T-helper 1 cell treated with Interleukin-12 subunit alpha and Interleukin-12 subunit beta and Interleukin-4 antibody, amounts not matched to agents 30 μg/mL and 1 μg/mL, for 36 hours (primary cell): ENCODE results near the gene RFPL1.
"Not testable (repeated sequence)": the region's sequence is repeated elsewhere in the genome, so short reads cannot be mapped to it uniquely, and the experiment has no call there.

ENCODE experiments used
- H3K27ac Mint-ChIP-seq: one replicate; pipeline ENCODE4 v1.8.0; 2021; ENCODE audit warnings: mild to moderate bottlenecking, mixed read lengths
- H3K27me3 Mint-ChIP-seq: one replicate; pipeline ENCODE4 v1.8.0; 2021; ENCODE audit warnings: low read depth, mixed read lengths
- H3K36me3 Mint-ChIP-seq: one replicate; pipeline ENCODE4 v1.8.0; 2021; ENCODE audit warnings: low read depth, mixed read lengths
- H3K4me1 Mint-ChIP-seq: one replicate; pipeline ENCODE4 v1.8.0; 2021; ENCODE audit warnings: low read depth, mixed read lengths
- H3K4me3 Mint-ChIP-seq: one replicate; pipeline ENCODE4 v1.8.0; 2021; ENCODE audit warnings: mild to moderate bottlenecking, moderate library complexity, mixed read lengths
- H3K9me3 Mint-ChIP-seq: one replicate; pipeline ENCODE4 v1.8.0; 2021; ENCODE audit warnings: mixed read lengths

Gene RFPL1

GRCh38 chr22:29438283-29438682 lies at the start of gene RFPL1:
RFPL1 (plus strand) TSS chr22:29438583.
- not testable (repeated sequence) for H3K9me3 Mint-ChIP-seq, H3K4me3 Mint-ChIP-seq, H3K4me1 Mint-ChIP-seq, H3K36me3 Mint-ChIP-seq, H3K27ac Mint-ChIP-seq
- peaks cover 16% of the 10 kb centered on the region for H3K27me3 Mint-ChIP-seq

DNA sequence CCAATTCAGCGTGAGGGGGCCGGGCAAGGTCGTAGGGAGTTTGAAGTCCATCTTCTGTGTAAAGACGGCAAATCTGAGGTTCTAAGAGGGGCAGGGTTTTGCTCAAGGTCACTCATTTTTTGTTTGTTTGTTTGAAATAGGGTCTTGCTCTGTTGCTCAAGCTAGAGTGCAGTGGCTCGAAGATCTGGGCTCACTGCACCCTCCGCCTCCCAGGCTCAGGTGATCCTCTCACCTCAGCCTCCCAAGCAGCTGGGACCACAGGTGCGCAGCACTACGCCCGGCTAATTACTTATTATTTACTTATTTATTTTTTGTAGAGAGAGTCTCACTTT lies 49.7 kb upstream of the RFPL1 start:
- H3K4me1 Mint-ChIP-seq: peaks cover 26% of the 10 kb centered on the region
- peak overlapping the region; percentile 91 for H3K4me3 Mint-ChIP-seq
- peaks cover 10% of the 10 kb centered on the region for H3K36me3 Mint-ChIP-seq
- H3K9me3 Mint-ChIP-seq: no peaks in the 10 kb centered on the region
- H3K27ac Mint-ChIP-seq: peak overlapping the region; percentile 82
- no peaks in the 10 kb centered on the region for H3K27me3 Mint-ChIP-seq

GRCh38 chr22:29390270-29390669 lies 48.1 kb upstream of the RFPL1 start:
- Mint-ChIP-seq H3K27ac (no peak overlapping the region), H3K4me1 (peaks cover 29% of the 10 kb centered on the region), H3K4me3 (no peak overlapping the region), H3K9me3 (no peaks in the 10 kb centered on the region), H3K36me3 (peaks cover 4% of the 10 kb centered on the region), H3K27me3 (no peaks in the 10 kb centered on the region)

- H3K4me1 Mint-ChIP-seq: peaks cover 20% of the 10 kb centered on the region
- no peaks in the 10 kb centered on the region for H3K9me3 Mint-ChIP-seq
- peaks cover 4% of the 10 kb centered on the region for H3K36me3 Mint-ChIP-seq
- H3K27ac Mint-ChIP-seq: no peak overlapping the region
- no peak overlapping the region for H3K4me3 Mint-ChIP-seq
- H3K27me3 Mint-ChIP-seq: peaks cover 7% of the 10 kb centered on the region
Measured at GRCh38 chr22:29391546-29391945, 46.8 kb upstream of the RFPL1 start.

DNA sequence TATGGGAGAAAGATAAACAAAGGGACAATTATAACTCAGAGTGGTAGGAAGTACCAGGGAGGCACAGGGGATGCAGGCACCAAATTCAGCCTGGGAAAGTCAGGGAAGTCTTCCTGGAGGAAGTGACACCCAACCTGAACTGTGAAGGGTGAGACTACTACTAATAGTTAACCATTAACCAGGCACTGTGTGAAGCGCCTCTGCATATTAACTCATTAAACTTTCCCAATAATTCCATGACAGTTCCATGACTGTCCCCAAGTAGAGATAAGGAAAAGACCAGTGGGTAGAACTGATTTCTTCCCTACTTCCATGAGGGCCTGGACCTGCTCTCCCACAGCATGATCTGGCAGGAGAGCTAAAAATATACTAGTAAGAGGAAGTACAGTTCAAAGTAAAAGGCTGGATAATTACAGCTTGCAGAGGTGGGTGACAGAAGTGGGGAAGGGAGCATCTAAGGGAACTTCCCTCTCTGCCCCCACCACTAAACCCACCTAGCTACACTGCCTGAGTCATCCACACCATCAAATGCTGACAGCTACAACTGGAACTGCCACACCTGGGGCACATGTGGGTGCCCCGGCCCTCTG lies 45.3 kb upstream of the RFPL1 start:
- Mint-ChIP-seq H3K4me1 (peaks cover 10% of the 10 kb centered on the region), H3K4me3 (no peak overlapping the region), H3K27ac (no peak overlapping the region), H3K27me3 (peaks cover 7% of the 10 kb centered on the region), H3K9me3 (no peaks in the 10 kb centered on the region), H3K36me3 (no peaks in the 10 kb centered on the region)

DNA sequence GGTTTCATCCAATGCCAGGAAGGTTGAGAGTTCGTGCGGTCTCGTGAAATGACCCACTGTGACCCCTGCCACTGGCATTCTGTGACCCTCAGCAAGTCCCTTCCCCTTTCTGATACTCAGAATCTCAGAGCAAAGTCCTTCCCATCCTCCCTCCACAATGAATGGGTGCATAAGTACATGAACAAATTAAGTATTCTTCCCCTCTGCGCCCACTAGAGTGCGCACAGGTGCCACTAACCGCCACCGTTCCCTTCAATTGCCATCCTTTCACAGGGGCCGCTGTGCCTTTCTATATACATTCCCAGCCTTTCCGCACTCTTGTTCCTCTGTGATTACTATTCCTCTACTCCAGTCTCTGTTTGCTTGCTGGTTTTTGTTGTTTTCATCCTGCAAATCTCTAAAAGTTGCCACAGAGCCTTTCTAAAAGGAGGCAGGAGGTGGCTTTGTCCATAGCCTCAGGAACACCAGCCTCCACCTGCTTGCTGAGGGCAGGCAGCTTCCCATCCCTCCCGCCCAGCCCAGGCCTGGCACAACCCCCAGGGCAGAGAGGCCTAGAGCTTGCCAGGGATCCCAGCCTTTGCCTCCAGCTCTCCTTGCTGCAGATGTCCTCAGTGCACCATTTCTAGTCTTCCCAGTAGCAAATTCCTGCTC lies 43.3 kb upstream of the RFPL1 start:
- Mint-ChIP-seq H3K4me3 (no peak overlapping the region), H3K36me3 (no peaks in the 10 kb centered on the region), H3K4me1 (peaks cover 8% of the 10 kb centered on the region)

DNA sequence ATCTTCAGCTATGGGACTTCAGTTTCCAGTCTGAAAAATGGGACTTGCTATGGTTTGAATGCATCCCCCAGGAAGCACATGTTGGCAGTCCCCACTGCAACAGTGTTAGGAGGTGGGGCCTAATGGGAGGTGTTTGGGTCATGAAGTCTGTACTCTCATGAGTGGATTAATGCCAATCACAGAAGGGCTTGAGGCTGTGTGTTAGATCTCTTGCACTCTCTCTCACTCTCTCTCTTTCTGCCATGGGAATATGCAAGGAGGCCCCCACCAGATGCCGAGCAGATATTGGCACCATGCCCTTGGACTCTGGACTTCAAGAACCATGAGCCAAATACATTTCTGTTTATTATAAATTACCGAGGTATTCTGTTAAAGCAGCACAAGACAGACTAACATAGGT lies 42.3 kb upstream of the RFPL1 start:
- H3K9me3 Mint-ChIP-seq: no peaks in the 10 kb centered on the region
- no peak overlapping the region for H3K4me3 Mint-ChIP-seq
- no peaks in the 10 kb centered on the region for H3K36me3 Mint-ChIP-seq
- H3K4me1 Mint-ChIP-seq: peaks cover 8% of the 10 kb centered on the region
- H3K27ac Mint-ChIP-seq: no peak overlapping the region
- H3K27me3 Mint-ChIP-seq: peaks cover 25% of the 10 kb centered on the region

More for the DNA sequence above, 43.3 kb upstream of the RFPL1 start:
- peaks cover 16% of the 10 kb centered on the region for H3K27me3 Mint-ChIP-seq
- H3K9me3 Mint-ChIP-seq: no peaks in the 10 kb centered on the region
- no peak overlapping the region for H3K27ac Mint-ChIP-seq

GRCh38 chr22:29397791-29398190 lies 40.6 kb upstream of the RFPL1 start:
- peaks cover 37% of the 10 kb centered on the region for H3K27me3 Mint-ChIP-seq
- H3K4me3 Mint-ChIP-seq: no peak overlapping the region
- H3K9me3 Mint-ChIP-seq: no peaks in the 10 kb centered on the region
- H3K27ac Mint-ChIP-seq: no peak overlapping the region
- H3K36me3 Mint-ChIP-seq: no peaks in the 10 kb centered on the region
- H3K4me1 Mint-ChIP-seq: peaks cover 11% of the 10 kb centered on the region

DNA sequence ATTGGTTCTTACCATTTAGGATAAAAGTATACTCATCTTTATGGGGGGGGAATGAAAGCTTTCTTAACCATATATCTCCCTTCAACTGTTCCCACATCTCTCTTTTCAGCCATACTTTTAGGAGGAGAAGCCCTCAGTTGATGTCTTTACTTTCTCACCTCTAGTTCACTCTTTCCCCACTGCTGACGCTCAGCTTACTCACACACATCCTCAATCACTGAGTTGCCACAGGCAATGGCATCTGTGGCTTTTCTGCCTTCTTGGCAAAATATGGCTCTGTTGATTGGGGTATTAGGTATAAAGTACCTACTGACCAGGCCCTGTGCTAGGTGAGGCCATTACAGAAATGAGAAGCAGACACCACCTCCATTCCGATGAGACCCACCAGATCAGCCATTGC lies 37.8 kb upstream of the RFPL1 start:
- peaks cover 46% of the 10 kb centered on the region for H3K27me3 Mint-ChIP-seq
- peaks cover 3% of the 10 kb centered on the region for H3K4me1 Mint-ChIP-seq
- no peak overlapping the region for H3K4me3 Mint-ChIP-seq
- H3K36me3 Mint-ChIP-seq: no peaks in the 10 kb centered on the region
- H3K27ac Mint-ChIP-seq: no peak overlapping the region
- no peaks in the 10 kb centered on the region for H3K9me3 Mint-ChIP-seq

- not testable (repeated sequence) for H3K4me3 Mint-ChIP-seq, H3K27ac Mint-ChIP-seq, H3K36me3 Mint-ChIP-seq, H3K4me1 Mint-ChIP-seq, H3K9me3 Mint-ChIP-seq
- peaks cover 40% of the 10 kb centered on the region for H3K27me3 Mint-ChIP-seq
Measured at GRCh38 chr22:29401538-29401937, 36.8 kb upstream of the RFPL1 start.

DNA sequence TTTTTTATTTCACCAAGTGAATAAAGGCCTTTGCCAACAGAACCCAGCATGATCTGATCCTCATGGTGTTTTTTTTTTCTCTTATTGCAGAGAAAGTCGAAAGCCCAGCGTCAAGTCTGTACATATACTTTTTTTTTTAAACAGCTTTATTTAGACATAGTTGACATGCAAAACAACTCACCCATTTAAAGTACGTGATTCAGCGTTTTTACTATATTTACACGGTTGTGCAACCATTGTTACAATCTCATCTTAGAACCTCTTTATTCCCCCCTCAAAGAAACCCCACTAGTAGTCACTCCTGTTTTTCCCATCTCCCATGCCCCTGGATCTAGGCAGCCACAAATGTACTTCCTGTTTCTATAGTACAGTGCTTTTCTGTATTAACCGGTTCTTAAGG lies 29.4 kb upstream of the RFPL1 start:
- H3K27me3 Mint-ChIP-seq: peaks cover 5% of the 10 kb centered on the region
- H3K4me3 Mint-ChIP-seq: no peak overlapping the region
- peaks cover 9% of the 10 kb centered on the region for H3K4me1 Mint-ChIP-seq
- no peak overlapping the region for H3K27ac Mint-ChIP-seq
- H3K9me3 Mint-ChIP-seq: no peaks in the 10 kb centered on the region
- H3K36me3 Mint-ChIP-seq: no peaks in the 10 kb centered on the region

- not testable (repeated sequence) for H3K4me3 Mint-ChIP-seq, H3K27ac Mint-ChIP-seq, H3K9me3 Mint-ChIP-seq, H3K36me3 Mint-ChIP-seq, H3K27me3 Mint-ChIP-seq
- H3K4me1 Mint-ChIP-seq: peaks cover 26% of the 10 kb centered on the region
Measured at GRCh38 chr22:29411569-29412211, 26.7 kb upstream of the RFPL1 start.

DNA sequence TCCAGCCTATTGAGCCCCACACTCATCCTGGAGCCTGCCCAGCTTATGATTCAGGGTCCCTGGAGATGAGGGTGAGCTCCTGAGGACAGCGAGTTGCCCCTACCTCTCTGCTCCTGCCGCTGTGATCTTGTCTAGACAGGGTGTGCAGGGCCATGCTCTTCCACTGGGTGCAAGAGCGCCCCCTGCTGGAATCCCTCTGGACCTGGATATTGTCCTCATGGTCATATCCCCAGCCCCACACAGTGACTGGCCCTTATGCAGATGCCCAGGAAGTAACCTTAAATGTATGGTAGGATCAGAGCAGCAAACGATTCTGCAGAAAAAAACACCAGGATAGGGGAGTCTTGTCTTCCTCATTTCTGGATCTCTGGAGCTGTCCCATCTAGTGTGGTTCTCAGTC lies 25.6 kb upstream of the RFPL1 start:
- H3K9me3 Mint-ChIP-seq, H3K36me3 Mint-ChIP-seq, H3K27me3 Mint-ChIP-seq, H3K4me3 Mint-ChIP-seq, H3K27ac Mint-ChIP-seq: not testable (repeated sequence)
- peaks cover 27% of the 10 kb centered on the region for H3K4me1 Mint-ChIP-seq

- H3K9me3 Mint-ChIP-seq, H3K27me3 Mint-ChIP-seq, H3K36me3 Mint-ChIP-seq: not testable (repeated sequence)
- H3K4me1 Mint-ChIP-seq: peaks cover 25% of the 10 kb centered on the region
- H3K4me3 Mint-ChIP-seq: peak overlapping the region; percentile 88
- H3K27ac Mint-ChIP-seq: peak overlapping the region; percentile 98
Measured at GRCh38 chr22:29414951-29415591, 23.3 kb upstream of the RFPL1 start.

GRCh38 chr22:29418704-29419103 lies 19.7 kb upstream of the RFPL1 start:
- H3K9me3 Mint-ChIP-seq, H3K27me3 Mint-ChIP-seq, H3K36me3 Mint-ChIP-seq, H3K27ac Mint-ChIP-seq, H3K4me3 Mint-ChIP-seq: not testable (repeated sequence)
- peaks cover 21% of the 10 kb centered on the region for H3K4me1 Mint-ChIP-seq
